Kidney (tissue), 22 donors: ENCODE data around the gene DUSP21. TPM values are rescaled to one million over a fixed set of nuclear protein-coding genes. Genes with fewer than 3 reads are reported as not detected.

Source experiments
- DNase-seq, 5 donors: peaks; one replicate each; pipeline ENCODE4 v3.0.0-alpha.2; 2013 to 2020
- FAIRE-seq: peaks from 2 replicates; lab custom pipeline; 2012; peaks lifted over from hg19 to GRCh38; lab: Jason Lieb, UNC
- H3K27ac ChIP-seq, 2 donors: one replicate each; pipeline ENCODE4 v1.7.0; 2013; ENCODE audit warnings: low read depth in 2 of 2, low read length in 2 of 2, inconsistent platforms in 1 of 2
- H3K27me3 ChIP-seq: one replicate; pipeline ENCODE4 v1.7.1; 2013; ENCODE audit warnings: low read length, inconsistent platforms; ENCODE audit not compliant: control insufficient read depth, insufficient read depth
- H3K36me3 ChIP-seq, 3 donors: one replicate each; pipeline versions ENCODE4 v1.7.0 to v1.7.1; 2013; ENCODE audit warnings: low read length in 3 of 3, control low read depth in 1 of 3, inconsistent platforms in 1 of 3; ENCODE audit not compliant: insufficient read depth in 3 of 3, control insufficient read depth in 2 of 3
- H3K4me1 ChIP-seq, 3 donors: one replicate each; pipeline versions ENCODE4 v1.7.0 to v1.7.1; 2013; ENCODE audit warnings: low read length in 3 of 3, inconsistent platforms in 1 of 3, low read depth in 1 of 3; ENCODE audit not compliant: control insufficient read depth in 2 of 3, insufficient read depth in 2 of 3
- H3K4me3 ChIP-seq, 3 donors: one replicate each; pipeline versions ENCODE4 v1.7.0 to v1.8.1; 2013; ENCODE audit warnings: low read length in 3 of 3, control low read depth in 1 of 3, inconsistent platforms in 1 of 3
- H3K9ac ChIP-seq, 3 donors: one replicate each; pipeline versions ENCODE4 v1.7.0 to v1.7.1; 2013; ENCODE audit warnings: low read length in 3 of 3, control low read depth in 1 of 3, inconsistent platforms in 1 of 3
- H3K9me3 ChIP-seq, 3 donors: one replicate each; pipeline versions ENCODE4 v1.7.0 to v1.7.1; 2013; ENCODE audit warnings: low read length in 3 of 3, control low read depth in 1 of 3, inconsistent platforms in 1 of 3; ENCODE audit not compliant: control insufficient read depth in 2 of 3, insufficient read depth in 1 of 3
- CTCF ChIP-seq: IDR thresholded peaks from 3 replicates; pipeline ENCODE4 v1.5.1; 2012; ENCODE audit warnings: mild to moderate bottlenecking, moderate library complexity, borderline replicate concordance; ENCODE audit not compliant: insufficient read depth; ENCODE audit errors: extremely low read depth
- intact Hi-C: fragments of 100-400 bp; cut with DNase I; formaldehyde crosslinking; loops from one replicate; pipeline ENCODE4 v1.11.1; 2022
- long read RNA-seq, 10 donors: library from polyadenylated mRNA in 1 of 10; unstranded in 1 of 10; transcript quantifications; one replicate each; pipeline ENCODE4 v2.0.0 and lab custom pipeline, GENCODE V29; 2021 to 2026
- polyA plus RNA-seq: library from polyadenylated mRNA; stranded (reverse); fragments of 350-450 nt; fragmentation: Illumina TruSeq; extraction: RNeasy Lipid Tissue Mini Kit (QIAGEN cat#74804); gene quantifications from one replicate; pipeline ENCODE4 v1.2.3, GENCODE V29; 2014; ENCODE audit warnings: low read depth, low replicate concordance; ENCODE audit not compliant: insufficient read depth
- total RNA-seq: library from RNA; stranded (reverse); fragmentation: NEBNext Ultra II Directional; extraction: Animal tissue kit (Norgen Biotek cat#: 25700); gene quantifications from one replicate; pipeline ENCODE4 v1.2.1, GENCODE V29; 2021
- donor health status: control.
- donor health status: control.
- donor health status: control.
- donor health status: control.
- donor health status: control.
- donor health status: DM: yes; HTN: yes; CAD: no.
- donor health status: Normal renal cell carcinoma (clear cell type).

DUSP21 gene
- total RNA-seq (not detected), polyA plus RNA-seq (not detected)
- long read RNA-seq, donor 1, result 0 reads
- long read RNA-seq, donor 2, result 0 reads
- long read RNA-seq, donor 3, result 0 reads
- long read RNA-seq, donor 4, result 0 reads
- long read RNA-seq, donor 5, result 0 reads
- long read RNA-seq, donor 6, result 0 reads
- long read RNA-seq, donor 7, result 0 reads
- long read RNA-seq, donor 8, result 0 reads
- long read RNA-seq, donor 9, partial matches to known transcripts, result 0 of 1 reads
- long read RNA-seq, donor 9, other reads (novel, unspliced or antisense), result 0 of 1 reads
- long read RNA-seq, donor 10, result 0 reads

- H3K9ac ChIP-seq, result no peak within 1 kb of the TSS
- H3K9me3 ChIP-seq, result no peaks in the 10 kb centered on the region
- H3K27ac ChIP-seq, result no peak within 1 kb of the TSS
- H3K4me3 ChIP-seq, result no peak within 1 kb of the TSS
- no peak for DNase-seq
- H3K27me3 ChIP-seq, result no peaks in the 10 kb centered on the region
- H3K4me1 ChIP-seq, result no peaks in the 10 kb centered on the region
- no peak for TF ChIP-seq CTCF
- no peak for FAIRE-seq
- intact Hi-C loops, result no loop called here
- no peaks in the 10 kb centered on the region for H3K36me3 ChIP-seq
Measured at GRCh38 chrX:44843753-44844152, at the start of gene DUSP21. TSS of gene DUSP21 (plus strand) at chrX:44844021. CDS start at chrX:44844133, 112 bp downstream.

GRCh38 chrX:44795945-44796450 lies 47.8 kb upstream of the DUSP21 start:
- Histone ChIP-seq H3K4me3 (no peak overlapping the region), H3K36me3 (no peaks in the 10 kb centered on the region), H3K27me3 (no peaks in the 10 kb centered on the region), H3K9ac (no peak overlapping the region), H3K9me3 (no peaks in the 10 kb centered on the region), H3K4me1 (no peaks in the 10 kb centered on the region), H3K27ac (no peak overlapping the region)
- FAIRE-seq (no peak), DNase-seq (no peak)
- no peak for TF ChIP-seq CTCF
- intact Hi-C loops, result no loop called here

DNA sequence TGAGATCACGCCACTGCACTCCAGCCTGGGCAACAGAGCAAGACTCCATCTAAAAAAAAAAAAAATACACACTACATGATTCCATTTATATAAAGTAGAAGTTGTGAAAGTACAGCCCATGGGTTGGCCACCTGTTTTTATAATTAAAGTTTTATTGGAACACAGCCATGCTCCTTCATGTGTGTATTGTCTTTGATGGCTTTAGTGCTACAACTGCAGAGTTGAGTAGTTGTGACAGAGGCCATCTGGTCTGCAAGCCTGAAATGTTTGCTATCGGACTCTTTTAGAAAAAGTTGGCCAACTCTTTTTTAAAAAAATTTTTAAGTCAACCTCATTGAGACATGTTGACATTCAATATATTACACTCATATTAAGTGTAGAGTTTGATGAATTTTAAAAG lies 41.2 kb upstream of the DUSP21 start:
- Histone ChIP-seq H3K4me1 (no peaks in the 10 kb centered on the region), H3K36me3 (no peaks in the 10 kb centered on the region), H3K4me3 (no peak overlapping the region), H3K27me3 (no peaks in the 10 kb centered on the region), H3K9ac (no peak overlapping the region), H3K9me3 (no peaks in the 10 kb centered on the region), H3K27ac (no peak overlapping the region)
- peak in 1 of 5 donors; percentile 0 for DNase-seq
- no peak for FAIRE-seq
- TF ChIP-seq CTCF, result no peak
- intact Hi-C loops, result no loop called here
